MCF 10A (cell line): ENCODE measurements around the gene CD7. TPM values are rescaled to one million over a fixed set of nuclear protein-coding genes. Genes with fewer than 3 reads are reported as not detected.

Source experiments
- BruUV-seq: library from RNA; stranded (reverse); fragments of 400-500 nt; replicated peaks from 2 replicates; lab custom pipeline; 2021; lab: Mats Ljungman, UMichigan
- CTCF ChIA-PET: fragments of 300-600 bp; sonication (Branson Sonifier 250); formaldehyde crosslinking; extraction: SDS; loops from one replicate; lab custom pipeline; 2021; ENCODE audit warnings: antibody characterized with exemption, inconsistent platforms; lab: Yijun Ruan, JAX
- POLR2A ChIA-PET: fragments of 300-600, 350-650 bp; sonication (Branson Sonifier 250); formaldehyde crosslinking; extraction: SDS; loops from one replicate; lab custom pipeline; 2020; ENCODE audit warnings: antibody characterized with exemption, inconsistent platforms; lab: Yijun Ruan, JAX
- DNase-seq: peaks from one replicate; pipeline ENCODE4 v3.0.0-alpha.2; 2018; ENCODE audit not compliant: unreplicated experiment
- H3K27ac Mint-ChIP-seq: one replicate; pipeline ENCODE4 v1.8.0; 2022; ENCODE audit warnings: mild to moderate bottlenecking, low read depth, mixed read lengths; ENCODE audit not compliant: unreplicated experiment
- H3K27me3 Mint-ChIP-seq: one replicate; pipeline ENCODE4 v1.8.0; 2022; ENCODE audit warnings: mixed read lengths; ENCODE audit not compliant: insufficient read depth, unreplicated experiment
- H3K36me3 Mint-ChIP-seq: one replicate; pipeline ENCODE4 v1.8.0; 2022; ENCODE audit warnings: mild to moderate bottlenecking, moderate library complexity, mixed read lengths; ENCODE audit not compliant: insufficient read depth, unreplicated experiment
- H3K4me1 Mint-ChIP-seq: one replicate; pipeline ENCODE4 v1.8.0; 2022; ENCODE audit warnings: mixed read lengths; ENCODE audit not compliant: insufficient read depth, unreplicated experiment
- H3K4me3 Mint-ChIP-seq: one replicate; pipeline ENCODE4 v1.8.0; 2022; ENCODE audit warnings: mild to moderate bottlenecking, moderate library complexity, mixed read lengths; ENCODE audit not compliant: unreplicated experiment
- H3K9me3 Mint-ChIP-seq: one replicate; pipeline ENCODE4 v1.8.0; 2022; ENCODE audit warnings: mixed read lengths; ENCODE audit not compliant: unreplicated experiment
- intact Hi-C: fragments of 100-400 bp; cut with micrococcal nuclease; formaldehyde crosslinking; loops from 2 replicates; pipeline ENCODE4 v1.14.1; 2022
- total RNA-seq: library from RNA; stranded (reverse); gene quantifications from 2 replicates; pipeline ENCODE4 v1.2.3, GENCODE V29; 2022
- TF ChIP-seq, protein P1 (sequence below): fragments of 200-600 bp; IDR thresholded peaks from one replicate; pipeline ENCODE4 v1.8.0; 2022; ENCODE audit warnings: antibody characterized with exemption, mild to moderate bottlenecking; ENCODE audit not compliant: unreplicated experiment

The CD7 gene
- total RNA-seq, 1 experiment from 2014 or later, result 0.63 TPM

DNA sequence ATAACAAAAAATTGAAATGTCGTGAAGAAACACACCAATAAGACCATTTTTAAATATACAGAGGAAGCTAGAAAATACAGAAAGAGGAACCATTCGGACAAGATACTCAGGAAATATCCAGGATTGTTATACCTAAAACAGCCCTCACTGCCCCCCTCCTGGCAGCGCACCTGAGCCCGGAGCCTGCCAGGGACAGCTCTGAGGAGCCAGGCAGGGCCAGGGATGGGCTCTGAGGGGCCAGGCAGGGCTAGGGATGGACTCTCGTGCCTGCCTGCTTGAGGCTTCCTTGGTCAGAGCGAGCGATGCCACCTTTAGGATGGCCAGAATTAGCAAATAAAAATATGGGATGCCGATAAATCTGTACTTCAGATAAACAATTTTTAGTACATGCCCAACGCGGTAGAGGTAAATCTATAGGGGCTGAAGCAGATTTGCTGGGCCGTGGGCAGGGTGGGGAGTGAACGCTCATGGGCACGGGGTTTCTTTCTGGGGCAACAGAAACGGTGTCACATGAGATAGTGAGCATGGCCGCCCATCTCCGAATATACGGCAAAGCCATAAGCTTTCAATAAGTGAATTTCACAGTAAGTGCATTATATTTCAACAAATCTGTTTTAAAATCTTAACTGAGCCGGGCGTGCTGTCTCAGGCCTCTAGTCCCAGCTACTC, 25.7 kb downstream of the CD7 start:
- BruUV-seq, result no TSS peak
- H3K4me1 Mint-ChIP-seq, result peaks cover 27% of the 10 kb centered on the region
- CTCF ChIA-PET, result no interaction called here
- TF ChIP-seq, protein P1, sequence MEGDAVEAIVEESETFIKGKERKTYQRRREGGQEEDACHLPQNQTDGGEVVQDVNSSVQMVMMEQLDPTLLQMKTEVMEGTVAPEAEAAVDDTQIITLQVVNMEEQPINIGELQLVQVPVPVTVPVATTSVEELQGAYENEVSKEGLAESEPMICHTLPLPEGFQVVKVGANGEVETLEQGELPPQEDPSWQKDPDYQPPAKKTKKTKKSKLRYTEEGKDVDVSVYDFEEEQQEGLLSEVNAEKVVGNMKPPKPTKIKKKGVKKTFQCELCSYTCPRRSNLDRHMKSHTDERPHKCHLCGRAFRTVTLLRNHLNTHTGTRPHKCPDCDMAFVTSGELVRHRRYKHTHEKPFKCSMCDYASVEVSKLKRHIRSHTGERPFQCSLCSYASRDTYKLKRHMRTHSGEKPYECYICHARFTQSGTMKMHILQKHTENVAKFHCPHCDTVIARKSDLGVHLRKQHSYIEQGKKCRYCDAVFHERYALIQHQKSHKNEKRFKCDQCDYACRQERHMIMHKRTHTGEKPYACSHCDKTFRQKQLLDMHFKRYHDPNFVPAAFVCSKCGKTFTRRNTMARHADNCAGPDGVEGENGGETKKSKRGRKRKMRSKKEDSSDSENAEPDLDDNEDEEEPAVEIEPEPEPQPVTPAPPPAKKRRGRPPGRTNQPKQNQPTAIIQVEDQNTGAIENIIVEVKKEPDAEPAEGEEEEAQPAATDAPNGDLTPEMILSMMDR, result no peak
- H3K27ac Mint-ChIP-seq, result no peak overlapping the region
- no peaks in the 10 kb centered on the region for H3K9me3 Mint-ChIP-seq
- H3K4me3 Mint-ChIP-seq, result peak overlapping the region; percentile 74
- no peaks in the 10 kb centered on the region for H3K27me3 Mint-ChIP-seq
- peaks cover 5% of the 10 kb centered on the region for H3K36me3 Mint-ChIP-seq
- intact Hi-C loops, result no loop called here
- DNase-seq, result no peak
- POLR2A ChIA-PET, result interaction anchor here (0.6 to 2.4 kb wide), 12 partner anchors 8 to 946 kb away, joined by 3 to 16 read pairs (median 6); partner anchors contain the start of genes CSNK1D and SECTM1

- ChIA-PET CTCF (no interaction called here), POLR2A (interaction anchor here (1.1 to 2.3 kb wide), 2 partner anchors 9 to 45 kb away, joined by 3 to 20 read pairs; no protein-coding TSS in a partner anchor)
- H3K27me3 Mint-ChIP-seq, result no peaks in the 10 kb centered on the region
- intact Hi-C loops, result no loop called here
- H3K36me3 Mint-ChIP-seq, result no peaks in the 10 kb centered on the region
- TF ChIP-seq, protein P1, result no peak
- H3K27ac Mint-ChIP-seq, result peak overlapping the region; percentile 73
- H3K4me3 Mint-ChIP-seq, result peak overlapping the region; percentile 45
- DNase-seq, result peak; percentile 93
- H3K9me3 Mint-ChIP-seq, result no peaks in the 10 kb centered on the region
- H3K4me1 Mint-ChIP-seq, result peaks cover 25% of the 10 kb centered on the region
- BruUV-seq, result no TSS peak
These were observed 29.3 kb downstream of the CD7 start for GRCh38 chr17:82287868-82288801.

DNA sequence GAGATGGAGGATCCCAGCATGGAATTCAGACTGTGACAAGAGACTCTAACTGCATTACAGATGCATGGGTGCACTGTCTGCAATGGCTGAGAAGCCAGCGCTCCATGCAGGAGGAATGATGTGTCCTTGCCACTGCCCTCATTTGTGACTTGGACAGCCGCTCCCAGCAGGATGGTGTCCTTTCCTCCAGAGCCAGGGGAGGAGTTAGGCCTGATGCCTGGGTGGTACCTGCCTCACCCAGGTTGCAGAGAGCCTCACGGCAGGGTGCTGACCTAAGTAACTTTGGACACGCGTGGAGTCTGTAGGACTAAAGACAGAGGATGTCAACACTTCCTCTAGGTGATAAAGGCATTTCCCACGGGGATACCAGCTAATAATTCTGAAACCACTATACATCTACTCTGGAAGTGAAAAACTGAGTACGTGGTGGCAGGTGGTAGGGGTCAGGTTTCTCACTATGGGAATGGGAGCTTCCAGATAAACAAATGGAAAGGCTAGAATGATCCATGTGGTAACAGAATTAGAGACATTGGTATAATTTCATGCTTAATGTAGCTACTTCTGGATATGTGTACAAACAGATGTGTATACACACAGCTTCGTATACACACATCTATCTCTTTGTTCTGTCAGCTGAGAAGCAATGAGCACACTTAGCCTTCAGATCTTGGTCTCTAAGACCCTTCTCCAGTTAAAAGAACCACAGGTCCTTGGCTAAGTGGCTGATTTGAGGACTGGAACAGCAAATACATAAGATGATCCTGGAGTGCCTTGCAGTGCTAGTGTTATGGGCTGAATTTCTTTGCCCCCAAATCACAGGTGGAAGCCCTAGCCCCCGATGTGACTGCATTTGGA, 30.2 kb downstream of the CD7 start:
- Mint-ChIP-seq H3K27ac (peak overlapping the region; percentile 73), H3K4me1 (peaks cover 28% of the 10 kb centered on the region), H3K4me3 (peak overlapping the region; percentile 45), H3K9me3 (no peaks in the 10 kb centered on the region), H3K36me3 (no peaks in the 10 kb centered on the region), H3K27me3 (no peaks in the 10 kb centered on the region)
- CTCF ChIA-PET, result no interaction called here
- BruUV-seq, result no TSS peak
- intact Hi-C loops, result no loop called here
- POLR2A ChIA-PET, result interaction anchor here (2.3 kb wide), 1 partner anchor 10 kb away, joined by 20 read pairs; no protein-coding TSS in a partner anchor
- DNase-seq, result no peak
- TF ChIP-seq, protein P1, result no peak
